Mesenchymal stem cell (in vitro differentiated cells and primary cell): ENCODE measurements around the gene CRADD.

Experiments
- DNase-seq: peaks from one replicate; pipeline ENCODE4 v3.0.0-alpha.2; 2013
- H2AFZ ChIP-seq: one replicate; pipeline ENCODE4 v1.6.1; 2013; ENCODE audit warnings: low read depth, mild to moderate bottlenecking, control low read depth, inconsistent platforms, low read length, moderate library complexity
- H2AK5ac ChIP-seq: 2 replicates; pipeline ENCODE4 v1.6.1; 2013; ENCODE audit warnings: low read length, moderate library complexity, mild to moderate bottlenecking, inconsistent platforms; ENCODE audit not compliant: severe bottlenecking
- H2BK120ac ChIP-seq: one replicate; pipeline ENCODE4 v1.6.1; 2013; ENCODE audit warnings: low read depth, mild to moderate bottlenecking, inconsistent platforms, low read length, moderate library complexity
- H2BK12ac ChIP-seq, 2 experiments: one replicate each; pipeline ENCODE4 v1.6.1; 2013; ENCODE audit warnings: inconsistent platforms in 2 of 2, low read length in 2 of 2, mild to moderate bottlenecking in 2 of 2, moderate library complexity in 2 of 2, control low read depth in 1 of 2
- H2BK15ac ChIP-seq: one replicate; pipeline ENCODE4 v1.6.1; 2013; ENCODE audit warnings: mild to moderate bottlenecking, low read depth, inconsistent platforms; ENCODE audit not compliant: poor library complexity, severe bottlenecking
- H2BK5ac ChIP-seq: 2 replicates; pipeline ENCODE4 v1.6.1; 2013; ENCODE audit warnings: low read depth, mild to moderate bottlenecking, low read length, control low read depth, inconsistent platforms; ENCODE audit not compliant: poor library complexity, severe bottlenecking
- H3K14ac ChIP-seq, 2 experiments: one replicate each; pipeline ENCODE4 v1.6.1; 2013; ENCODE audit warnings: inconsistent platforms in 2 of 2, low read length in 2 of 2, control low read depth in 1 of 2, mild to moderate bottlenecking in 1 of 2, moderate library complexity in 1 of 2
- H3K18ac ChIP-seq, 2 experiments: one replicate each; pipeline ENCODE4 v1.6.1; 2013; ENCODE audit warnings: inconsistent platforms in 2 of 2, low read length in 2 of 2, control low read depth in 1 of 2, low read depth in 1 of 2, mild to moderate bottlenecking in 1 of 2
- H3K23ac ChIP-seq, 2 experiments: one replicate each; pipeline ENCODE4 v1.6.1; 2013; ENCODE audit warnings: inconsistent platforms in 2 of 2, low read length in 2 of 2, mild to moderate bottlenecking in 2 of 2, moderate library complexity in 2 of 2, control low read depth in 1 of 2
- H3K27ac ChIP-seq: 2 replicates; pipeline ENCODE4 v1.5.1; 2013; ENCODE audit warnings: mild to moderate bottlenecking, moderate library complexity, low read length, control low read depth, inconsistent platforms; ENCODE audit not compliant: poor library complexity, severe bottlenecking
- H3K27me3 ChIP-seq, 2 experiments: 2 replicates each; pipeline versions ENCODE4 v1.6.1 to v1.7.0; 2013; ENCODE audit warnings: low read length in 2 of 2, mild to moderate bottlenecking in 2 of 2, moderate library complexity in 2 of 2, control low read depth in 1 of 2, inconsistent platforms in 1 of 2; ENCODE audit not compliant: control insufficient read depth in 1 of 2, insufficient read depth in 1 of 2
- H3K36me3 ChIP-seq, 2 experiments: 2 replicates each; pipeline versions ENCODE4 v1.6.1 to v1.7.0; 2013; ENCODE audit warnings: low read length in 2 of 2, control low read depth in 1 of 2, inconsistent platforms in 1 of 2, low read depth in 1 of 2, mild to moderate bottlenecking in 1 of 2; ENCODE audit not compliant: insufficient read depth in 2 of 2, control insufficient read depth in 1 of 2
- H3K4ac ChIP-seq, 2 experiments: one replicate each; pipeline ENCODE4 v1.6.1; 2013; ENCODE audit warnings: inconsistent platforms in 2 of 2, low read length in 2 of 2, mild to moderate bottlenecking in 2 of 2, moderate library complexity in 2 of 2, control low read depth in 1 of 2, low read depth in 1 of 2
- H3K4me1 ChIP-seq: 2 replicates; pipeline ENCODE4 v1.6.1; 2013; ENCODE audit warnings: low read depth, low read length, control low read depth; ENCODE audit not compliant: control insufficient read depth, insufficient read depth
- H3K4me2 ChIP-seq: 2 replicates; pipeline ENCODE4 v1.6.1; 2013; ENCODE audit warnings: low read length, mild to moderate bottlenecking, inconsistent platforms; ENCODE audit not compliant: poor library complexity, severe bottlenecking
- H3K4me3 ChIP-seq, 2 experiments: 2 replicates each; pipeline versions ENCODE4 v1.5.1 to v1.7.0; 2013; ENCODE audit warnings: low read length in 2 of 2, mild to moderate bottlenecking in 2 of 2, control low read depth in 1 of 2, low read depth in 1 of 2; ENCODE audit not compliant: insufficient read depth in 1 of 2
- H3K79me1 ChIP-seq: replicated peaks from 2 replicates; pipeline ENCODE4 v1.6.1; 2013; ENCODE audit warnings: mild to moderate bottlenecking, control low read depth, low read length, inconsistent platforms; ENCODE audit not compliant: poor library complexity, severe bottlenecking
- H3K9ac ChIP-seq: 2 replicates; pipeline ENCODE4 v1.7.0; 2013; ENCODE audit warnings: mild to moderate bottlenecking, low read length, moderate library complexity
- H3K9me3 ChIP-seq: 2 replicates; pipeline ENCODE4 v1.7.0; 2013; ENCODE audit warnings: mild to moderate bottlenecking, low read length; ENCODE audit not compliant: control insufficient read depth
- H4K8ac ChIP-seq: one replicate; pipeline ENCODE4 v1.6.1; 2013; ENCODE audit warnings: inconsistent platforms, mild to moderate bottlenecking, low read length, moderate library complexity
- H4K91ac ChIP-seq: one replicate; pipeline ENCODE4 v1.6.1; 2013; ENCODE audit warnings: mild to moderate bottlenecking, low read length, inconsistent platforms
- WGBS: methylation state at CpG from one replicate; pipeline ENCODE4 v1.1.7; 2013; ENCODE audit warnings: mixed read lengths; 5-methylcytosine and 5-hydroxymethylcytosine counted together

Gene CRADD

DNA sequence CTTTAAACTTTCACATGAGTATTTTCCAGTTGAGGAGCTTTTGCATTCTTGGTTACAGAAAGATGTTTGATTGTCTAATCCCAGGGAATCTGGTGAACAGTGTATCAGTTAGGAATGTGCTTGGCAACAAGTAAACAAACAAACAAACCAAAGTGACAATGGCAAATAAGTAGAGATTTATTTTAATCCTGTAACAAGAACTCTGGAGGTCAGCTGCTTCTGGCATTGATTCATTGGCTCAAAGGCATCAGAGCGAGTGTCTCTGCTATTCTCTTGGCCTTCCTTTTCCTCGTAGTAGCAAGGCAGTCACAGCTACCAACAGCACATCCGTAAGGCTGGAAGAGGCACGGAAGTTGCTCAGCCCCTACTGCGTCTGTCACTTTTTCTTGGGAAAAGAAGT, 37.2 kb downstream of the CRADD start:
- Histone ChIP-seq H4K8ac (no peak overlapping the region), H3K18ac (no peak overlapping the region), H3K9ac (peak overlapping the region; percentile 66), H2BK15ac (no peak overlapping the region), H2AFZ (no peak overlapping the region), H3K36me3 (no peaks in the 10 kb centered on the region), H3K4me2 (no peak overlapping the region), H3K4me3 (no peak overlapping the region), H3K4ac (no peak overlapping the region), H3K79me1 (peaks cover 5% of the 10 kb centered on the region), H2BK12ac (no peak overlapping the region), H3K27me3 (no peaks in the 10 kb centered on the region), H2AK5ac (no peak overlapping the region), H2BK5ac (no peak overlapping the region), H3K27ac (no peak overlapping the region), H3K14ac (no peak overlapping the region), H2BK120ac (no peak overlapping the region), H3K9me3 (peaks cover 9% of the 10 kb centered on the region), H3K23ac (no peak overlapping the region), H4K91ac (no peak overlapping the region), H3K4me1 (no peaks in the 10 kb centered on the region)
- peak; percentile 18 for DNase-seq
- 66% methylated on average over 5 of the region's 5 CpGs for WGBS

GRCh38 chr12:93719710-93720109, 42.5 kb downstream of the CRADD start:
- Histone ChIP-seq H2AK5ac (no peak overlapping the region), H3K36me3 (no peaks in the 10 kb centered on the region), H4K91ac (no peak overlapping the region), H2BK12ac (no peak overlapping the region), H3K9me3 (peaks cover 3% of the 10 kb centered on the region), H3K9ac (no peak overlapping the region), H2BK5ac (no peak overlapping the region), H3K79me1 (peaks cover 3% of the 10 kb centered on the region), H3K14ac (no peak overlapping the region), H3K4me1 (no peaks in the 10 kb centered on the region), H3K23ac (no peak overlapping the region), H2BK120ac (no peak overlapping the region), H3K4ac (no peak overlapping the region), H2AFZ (no peak overlapping the region), H3K4me3 (no peak overlapping the region), H3K4me2 (no peak overlapping the region), H2BK15ac (no peak overlapping the region), H3K27me3 (no peaks in the 10 kb centered on the region), H3K27ac (no peak overlapping the region), H4K8ac (no peak overlapping the region), H3K18ac (no peak overlapping the region)
- WGBS: no CpG with 5 or more reads among the region's 1 CpG
- no peak for DNase-seq

DNA sequence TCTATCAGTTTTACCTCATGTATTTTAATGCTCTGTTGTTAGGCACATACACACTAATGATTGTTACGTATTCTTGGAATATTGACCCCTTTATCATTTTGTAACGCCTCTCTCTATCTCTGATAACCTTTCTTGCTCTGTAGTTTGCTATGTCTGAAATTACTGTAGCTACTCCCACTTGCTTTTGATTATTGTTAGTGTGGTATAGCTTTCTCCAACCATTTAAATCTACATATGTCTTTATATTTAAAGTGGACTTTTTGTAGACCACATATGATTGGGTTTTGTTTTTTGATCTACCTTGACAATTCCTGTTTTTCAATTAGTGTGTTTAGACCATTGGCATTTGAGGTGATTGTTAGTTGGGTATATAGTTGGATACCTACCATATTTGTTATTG, 43.4 kb downstream of the CRADD start:
- no peak overlapping the region for H4K91ac ChIP-seq
- no peak overlapping the region for H3K23ac ChIP-seq
- no peaks in the 10 kb centered on the region for H3K36me3 ChIP-seq
- H3K4me2 ChIP-seq: no peak overlapping the region
- H3K27me3 ChIP-seq: no peaks in the 10 kb centered on the region
- H2BK15ac ChIP-seq: no peak overlapping the region
- no peaks in the 10 kb centered on the region for H3K4me1 ChIP-seq
- H2BK120ac ChIP-seq: no peak overlapping the region
- no peak overlapping the region for H3K18ac ChIP-seq
- H3K9me3 ChIP-seq: peaks cover 3% of the 10 kb centered on the region
- no peak overlapping the region for H4K8ac ChIP-seq
- no peak overlapping the region for H2AK5ac ChIP-seq
- no peak overlapping the region for H3K14ac ChIP-seq
- peaks cover 2% of the 10 kb centered on the region for H3K79me1 ChIP-seq
- H3K4me3 ChIP-seq: no peak overlapping the region
- no peak overlapping the region for H2BK12ac ChIP-seq
- no peak overlapping the region for H3K27ac ChIP-seq
- no peak for DNase-seq
- 100% methylated on average over 1 of the region's 2 CpGs for WGBS
- no peak overlapping the region for H3K4ac ChIP-seq
- H2BK5ac ChIP-seq: no peak overlapping the region
- H2AFZ ChIP-seq: no peak overlapping the region
- H3K9ac ChIP-seq: no peak overlapping the region

- H4K8ac ChIP-seq: no peak overlapping the region
- H3K79me1 ChIP-seq: peaks cover 2% of the 10 kb centered on the region
- no peaks in the 10 kb centered on the region for H3K27me3 ChIP-seq
- no peak for DNase-seq
- no peak overlapping the region for H3K18ac ChIP-seq
- no peak overlapping the region for H2BK12ac ChIP-seq
- no peak overlapping the region for H2AK5ac ChIP-seq
- no peak overlapping the region for H3K4me3 ChIP-seq
- H3K9me3 ChIP-seq: peaks cover 3% of the 10 kb centered on the region
- H2BK120ac ChIP-seq: no peak overlapping the region
- no peak overlapping the region for H3K23ac ChIP-seq
- H2BK15ac ChIP-seq: no peak overlapping the region
- no peaks in the 10 kb centered on the region for H3K4me1 ChIP-seq
- no CpG with 5 or more reads among the region's 2 CpGs for WGBS
- H3K14ac ChIP-seq: no peak overlapping the region
- H3K27ac ChIP-seq: no peak overlapping the region
- H3K36me3 ChIP-seq: no peaks in the 10 kb centered on the region
- H2BK5ac ChIP-seq: no peak overlapping the region
- H3K9ac ChIP-seq: no peak overlapping the region
- H2AFZ ChIP-seq: no peak overlapping the region
- H4K91ac ChIP-seq: no peak overlapping the region
- H3K4me2 ChIP-seq: no peak overlapping the region
- H3K4ac ChIP-seq: no peak overlapping the region
Observed at GRCh38 chr12:93722179-93722578, 45.0 kb downstream of the CRADD start.
